Measurements from ENCODE around the gene GNB1L. TPM values are rescaled to one million over a fixed set of nuclear protein-coding genes. Genes with fewer than 3 reads are reported as not detected.

Gene GNB1L
- total RNA-seq, 1 donor from 2014 or later: 7.0 TPM

GRCh38 chr22:19740586-19740985 lies 114.1 kb downstream of the GNB1L start:
- TF ChIP-seq CTCF (IDR thresholded peaks at IDR 0.05; ENCODE audit: insufficient read depth, low read length, poor library complexity, severe bottlenecking): no peak
- no peak for DNase-seq (ENCODE audit: low read depth)
- Histone ChIP-seq H3K27me3 (ENCODE audit: control insufficient read depth, insufficient read depth, low read length) (peaks cover 43% of the 10 kb centered on the region), H3K36me3 (ENCODE audit: control insufficient read depth, insufficient read depth, low read length) (no peaks in the 10 kb centered on the region), H3K4me3 (ENCODE audit: low read depth, low read length) (no peak overlapping the region)

GRCh38 chr22:19739911-19740449 lies 114.7 kb downstream of the GNB1L start:
- DNase-seq (ENCODE audit: low read depth): no peak
- Histone ChIP-seq H3K36me3 (ENCODE audit: control insufficient read depth, insufficient read depth, low read length) (no peaks in the 10 kb centered on the region), H3K4me3 (ENCODE audit: low read depth, low read length) (no peak overlapping the region), H3K27me3 (ENCODE audit: control insufficient read depth, insufficient read depth, low read length) (peaks cover 50% of the 10 kb centered on the region)
- TF ChIP-seq CTCF (IDR thresholded peaks at IDR 0.05; ENCODE audit: insufficient read depth, low read length, poor library complexity, severe bottlenecking): no peak

- no peak overlapping the region for H3K4me3 ChIP-seq (ENCODE audit: low read depth, low read length)
- TF ChIP-seq CTCF (IDR thresholded peaks at IDR 0.05; ENCODE audit: insufficient read depth, low read length, poor library complexity, severe bottlenecking): no peak
- no peaks in the 10 kb centered on the region for H3K36me3 ChIP-seq (ENCODE audit: control insufficient read depth, insufficient read depth, low read length)
- H3K27me3 ChIP-seq (ENCODE audit: control insufficient read depth, insufficient read depth, low read length): peaks cover 54% of the 10 kb centered on the region
- DNase-seq (ENCODE audit: low read depth): no peak
Observed at GRCh38 chr22:19739448-19739895, 115.2 kb downstream of the GNB1L start.

GRCh38 chr22:19738664-19739447 lies 115.8 kb downstream of the GNB1L start:
- H3K4me3 ChIP-seq (ENCODE audit: low read depth, low read length): no peak overlapping the region
- DNase-seq (ENCODE audit: low read depth): no peak
- no peaks in the 10 kb centered on the region for H3K36me3 ChIP-seq (ENCODE audit: control insufficient read depth, insufficient read depth, low read length)
- no peak for TF ChIP-seq CTCF (IDR thresholded peaks at IDR 0.05; ENCODE audit: insufficient read depth, low read length, poor library complexity, severe bottlenecking)
- peaks cover 58% of the 10 kb centered on the region for H3K27me3 ChIP-seq (ENCODE audit: control insufficient read depth, insufficient read depth, low read length)

- no peaks in the 10 kb centered on the region for H3K36me3 ChIP-seq (ENCODE audit: control insufficient read depth, insufficient read depth, low read length)
- peaks cover 59% of the 10 kb centered on the region for H3K27me3 ChIP-seq (ENCODE audit: control insufficient read depth, insufficient read depth, low read length)
- no peak overlapping the region for H3K4me3 ChIP-seq (ENCODE audit: low read depth, low read length)
- TF ChIP-seq CTCF (IDR thresholded peaks at IDR 0.05; ENCODE audit: insufficient read depth, low read length, poor library complexity, severe bottlenecking): no peak
- DNase-seq (ENCODE audit: low read depth): no peak
Observed at GRCh38 chr22:19737846-19738663, 116.6 kb downstream of the GNB1L start.
